PC-9 (cell line): ENCODE measurements around the gene UXS1. TPM values are rescaled to one million over a fixed set of nuclear protein-coding genes. Genes with fewer than 3 reads are reported as not detected.

Source experiments
- BruUV-seq: library from RNA; stranded (reverse); fragments of 400-500 nt; replicated peaks from 2 replicates; lab custom pipeline; 2021; lab: Mats Ljungman, UMichigan
- CTCF ChIA-PET: fragments of 300-600 bp; sonication (Branson Sonifier 250); formaldehyde crosslinking; loops from one replicate; lab custom pipeline; 2022; ENCODE audit warnings: antibody characterized with exemption; lab: Charles Lee
- POLR2A ChIA-PET: fragments of 300-600 bp; sonication (Branson Sonifier 250); formaldehyde crosslinking; loops from one replicate; lab custom pipeline; 2022; ENCODE audit warnings: antibody characterized with exemption; ENCODE audit not compliant: unreplicated experiment; lab: Charles Lee
- DNase-seq, 2 experiments: peaks; one replicate each; pipeline versions ENCODE4 v3.0.0 to v3.0.0-alpha.2; 2015 to 2022; ENCODE audit warnings: mixed read lengths in 1 of 2
- H2AFZ ChIP-seq: fragments of 200-600 bp; sonication (generic); 2 replicates; pipeline ENCODE4 v1.8.1; 2017; ENCODE audit warnings: antibody characterized with exemption
- H3F3A ChIP-seq: fragments of 200-600 bp; sonication (generic); 2 replicates; pipeline ENCODE4 v1.8.1; 2017; ENCODE audit warnings: antibody characterized with exemption, mild to moderate bottlenecking, low read depth; ENCODE audit not compliant: insufficient read depth
- H3K27ac ChIP-seq: fragments of 200-600 bp; sonication (generic); 2 replicates; pipeline ENCODE4 v1.6.1; 2016; ENCODE audit warnings: mixed run types
- H3K27me3 ChIP-seq: fragments of 200-600 bp; sonication (generic); 2 replicates; pipeline ENCODE4 v1.6.1; 2016; ENCODE audit warnings: low read depth, mixed run types; ENCODE audit not compliant: insufficient read depth
- H3K36me3 ChIP-seq: fragments of 200-600 bp; sonication (generic); 2 replicates; pipeline ENCODE4 v1.6.1; 2016; ENCODE audit warnings: low read depth, mixed run types
- H3K4me1 ChIP-seq: fragments of 200-600 bp; sonication (generic); replicated peaks from 2 replicates; pipeline ENCODE4 v1.6.1; 2016; ENCODE audit warnings: mixed run types; ENCODE audit not compliant: insufficient read depth
- H3K4me2 ChIP-seq: fragments of 200-600 bp; sonication (generic); 2 replicates; pipeline ENCODE4 v1.6.1; 2017; ENCODE audit warnings: mixed run types
- H3K4me3 ChIP-seq: fragments of 200-600 bp; sonication (generic); 2 replicates; pipeline ENCODE4 v1.6.1; 2016; ENCODE audit warnings: mixed run types
- H3K79me2 ChIP-seq: fragments of 200-600 bp; sonication (generic); 2 replicates; pipeline ENCODE4 v1.6.1; 2017; ENCODE audit warnings: low read depth, mixed run types
- H3K9me2 ChIP-seq: fragments of 200-600 bp; sonication (generic); 2 replicates; pipeline ENCODE4 v1.8.1; 2017; ENCODE audit warnings: mild to moderate bottlenecking; ENCODE audit not compliant: insufficient read depth
- H3K9me3 ChIP-seq: fragments of 200-600 bp; sonication (generic); 2 replicates; pipeline ENCODE4 v1.8.1; 2016; ENCODE audit warnings: low read depth; ENCODE audit not compliant: insufficient read depth
- H4K20me1 ChIP-seq: fragments of 200-600 bp; sonication (generic); 2 replicates; pipeline ENCODE4 v1.8.1; 2017; ENCODE audit not compliant: insufficient read depth
- CTCF ChIP-seq: fragments of 200-600 bp; sonication (generic); conservative IDR thresholded peaks from 2 replicates; pipeline ENCODE4 v1.6.1; 2017; ENCODE audit warnings: mixed run types, antibody characterized with exemption, mild to moderate bottlenecking, moderate library complexity
- EZH2 ChIP-seq: fragments of 200-600 bp; sonication (generic); IDR thresholded peaks from 2 replicates; pipeline ENCODE4 v1.8.0; 2017; ENCODE audit warnings: antibody characterized with exemption, low read depth
- intact Hi-C: fragments of 100-400 bp; cut with micrococcal nuclease; formaldehyde crosslinking; loops from one replicate; pipeline ENCODE4 v1.10.0; 2022; ENCODE audit not compliant: unreplicated experiment
- total RNA-seq: library from RNA; stranded (reverse); gene quantifications from 2 replicates; pipeline ENCODE4 v1.2.3, GENCODE V29; 2021

The UXS1 gene
- total RNA-seq, 1 experiment from 2014 or later, result 65.6 TPM

DNA sequence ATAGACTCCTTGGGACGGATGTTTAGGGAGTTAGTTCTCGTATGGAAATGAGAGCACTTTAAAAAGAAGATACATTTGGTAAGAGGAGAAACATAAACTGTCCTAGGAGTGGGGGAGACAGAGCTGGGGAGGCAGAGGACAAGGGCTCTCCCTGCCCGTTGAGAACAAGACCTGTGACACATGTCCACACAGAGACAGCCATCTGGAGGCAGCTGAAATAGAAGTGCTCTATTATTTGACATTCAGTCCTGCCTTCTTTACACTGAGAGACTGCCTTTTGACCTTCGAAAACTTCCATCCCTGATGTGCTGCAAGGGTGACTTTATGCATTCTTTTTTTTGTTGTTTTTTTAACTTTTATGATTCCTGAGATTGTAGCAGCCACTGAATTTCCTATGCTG lies 150.1 kb downstream of the UXS1 start:
- ChIA-PET POLR2A (no interaction called here), CTCF (no interaction called here)
- Histone ChIP-seq H3K36me3 (no peaks in the 10 kb centered on the region), H3K79me2 (no peaks in the 10 kb centered on the region), H4K20me1 (no peaks in the 10 kb centered on the region), H3K9me3 (no peaks in the 10 kb centered on the region), H3K4me2 (no peak overlapping the region), H3K27ac (no peak overlapping the region), H2AFZ (no peak overlapping the region), H3K27me3 (peaks cover 27% of the 10 kb centered on the region), H3F3A (no peaks in the 10 kb centered on the region), H3K4me3 (no peak overlapping the region), H3K4me1 (no peaks in the 10 kb centered on the region), H3K9me2 (no peaks in the 10 kb centered on the region)
- no peak for DNase-seq
- no TSS peak for BruUV-seq
- TF ChIP-seq EZH2 (no peak), CTCF (no peak)
- intact Hi-C loops, result no loop called here
